GM18517 (cell line): ENCODE data around the gene CACNA1B.
"Not testable (repeated sequence)": the region's sequence is repeated elsewhere in the genome, so short reads cannot be mapped to it uniquely, and the experiment has no call there.

ENCODE experiments used
- ATAC-seq: cut with Tn5 transposase; IDR thresholded peaks from one replicate; pipeline ENCODE4 v1.9.1; 2021; ENCODE audit warnings: mild to moderate bottlenecking, moderate library complexity; ENCODE audit not compliant: unreplicated experiment

Gene CACNA1B

DNA sequence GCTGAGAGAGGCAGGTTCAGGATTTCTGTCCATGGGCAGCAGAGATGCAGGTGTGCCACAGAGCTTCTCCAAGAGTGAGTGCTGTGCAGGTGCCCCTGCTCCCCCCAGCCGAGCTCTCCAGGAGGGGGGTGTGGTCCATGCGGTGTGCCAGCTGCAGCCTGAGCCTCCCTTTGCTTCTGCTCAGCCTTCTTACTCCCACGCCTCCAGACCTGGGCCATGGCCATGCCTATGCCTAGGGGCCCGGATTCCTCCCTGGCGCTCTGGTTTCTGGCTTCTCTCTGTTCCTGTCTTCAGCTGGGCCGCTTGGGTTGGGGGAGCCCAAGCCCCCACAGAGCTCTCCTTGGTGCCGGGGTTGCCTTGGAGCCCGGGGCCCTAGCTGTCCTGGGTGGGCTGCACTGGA is 133.3 kb downstream of the CACNA1B start:
- no peak for ATAC-seq

DNA sequence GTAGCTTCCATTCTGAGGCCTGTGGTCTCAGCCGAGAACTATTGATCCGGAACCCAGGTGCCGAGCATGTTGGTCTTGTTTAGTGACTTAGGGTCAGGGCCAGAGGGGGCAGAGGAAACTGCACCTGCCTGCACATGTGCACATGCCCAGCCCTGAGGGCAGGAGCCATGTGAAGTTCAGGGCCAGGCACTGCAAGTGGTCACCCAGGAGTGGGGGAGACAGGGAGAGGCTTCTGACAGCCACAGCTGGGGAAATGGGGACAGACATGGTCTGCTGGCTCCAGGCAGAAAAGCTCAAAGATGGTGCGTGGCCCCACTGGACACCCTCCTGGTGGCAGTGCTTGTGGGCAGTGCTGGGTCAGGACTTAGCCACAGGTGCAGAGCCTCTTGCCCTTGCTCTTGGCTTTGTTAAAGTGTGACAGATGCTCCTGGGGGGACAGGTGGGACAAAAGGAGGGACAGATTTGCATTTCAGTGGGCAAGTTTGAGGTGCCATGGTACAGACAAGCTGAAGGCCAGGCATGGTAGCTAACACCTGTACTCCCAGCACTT is 134.4 kb downstream of the CACNA1B start:
- ATAC-seq, result no peak

DNA sequence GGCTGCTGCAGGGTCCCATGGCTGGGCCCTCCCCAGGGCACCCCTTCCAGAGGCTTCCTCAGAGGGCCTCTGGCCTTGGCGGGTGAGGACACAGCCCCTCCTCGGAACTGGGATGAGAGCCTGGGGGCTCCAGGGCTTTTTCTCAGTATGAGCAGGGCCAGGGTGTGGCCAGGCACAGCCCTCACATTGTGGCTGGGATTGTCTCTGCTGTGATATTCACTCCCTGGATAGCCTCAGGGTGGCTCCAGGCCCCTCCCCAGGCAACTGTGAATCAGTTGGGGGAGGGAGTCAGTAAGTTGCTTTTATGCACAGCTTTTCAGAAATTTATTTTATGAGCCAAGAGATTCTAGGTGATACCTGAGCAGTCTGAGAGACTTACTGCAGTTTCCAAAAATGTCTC is 135.7 kb downstream of the CACNA1B start:
- ATAC-seq, result no peak

DNA sequence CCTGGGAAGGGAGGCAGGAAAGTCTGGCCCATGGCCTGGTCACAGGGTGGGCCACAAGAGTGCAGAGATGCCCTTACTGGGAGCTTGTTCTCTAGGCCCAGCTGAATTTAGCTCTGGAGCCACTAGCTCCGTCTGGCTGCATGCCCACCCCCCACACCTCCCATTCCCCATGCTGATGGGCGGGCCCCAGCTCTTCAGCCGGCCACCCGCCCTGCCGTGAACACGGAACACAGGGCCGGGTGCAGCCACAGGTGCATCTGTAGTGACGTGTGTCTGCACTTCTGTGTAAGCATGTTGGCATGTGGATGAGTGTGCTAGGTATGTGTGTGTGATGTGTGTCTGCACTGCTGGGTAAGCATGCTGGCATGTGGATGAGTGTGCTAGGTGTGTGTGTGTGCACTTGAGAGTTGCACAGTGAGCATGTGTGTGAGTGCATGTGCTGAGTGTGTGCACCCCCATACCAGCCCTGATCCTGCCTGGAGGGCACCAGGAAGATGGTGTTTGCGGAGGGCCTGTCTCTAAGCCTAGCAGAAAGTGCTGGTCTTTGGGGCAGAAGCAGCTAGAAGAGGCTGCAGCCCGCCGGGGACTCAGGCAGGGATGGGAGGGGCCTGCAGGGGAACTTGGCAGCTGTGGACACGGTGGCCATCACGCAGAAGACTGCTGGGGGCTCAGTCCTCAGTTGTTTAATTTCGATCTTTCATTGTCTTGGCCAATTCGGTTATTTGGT is 136.4 kb downstream of the CACNA1B start:
- no peak for ATAC-seq

DNA sequence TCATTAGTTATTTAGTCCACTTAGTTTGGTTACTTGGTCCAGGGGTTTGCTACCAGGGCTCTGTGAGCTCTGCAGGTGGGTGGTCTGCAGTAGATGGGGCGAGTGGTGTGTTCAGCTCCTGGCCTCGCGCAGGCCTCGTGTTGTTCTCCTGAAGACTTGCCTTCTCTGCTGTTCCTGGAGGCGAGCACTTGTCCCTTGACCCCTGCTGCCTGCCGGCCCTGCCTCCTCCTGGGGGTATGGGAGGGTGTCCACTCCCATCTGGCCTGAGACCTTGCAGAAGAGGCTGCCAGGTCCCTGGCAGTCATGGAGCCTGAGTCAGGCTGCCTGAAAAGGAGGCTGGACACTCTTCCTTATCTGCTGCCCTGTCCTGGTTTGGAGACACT is 137.0 kb downstream of the CACNA1B start:
- ATAC-seq, result no peak

DNA sequence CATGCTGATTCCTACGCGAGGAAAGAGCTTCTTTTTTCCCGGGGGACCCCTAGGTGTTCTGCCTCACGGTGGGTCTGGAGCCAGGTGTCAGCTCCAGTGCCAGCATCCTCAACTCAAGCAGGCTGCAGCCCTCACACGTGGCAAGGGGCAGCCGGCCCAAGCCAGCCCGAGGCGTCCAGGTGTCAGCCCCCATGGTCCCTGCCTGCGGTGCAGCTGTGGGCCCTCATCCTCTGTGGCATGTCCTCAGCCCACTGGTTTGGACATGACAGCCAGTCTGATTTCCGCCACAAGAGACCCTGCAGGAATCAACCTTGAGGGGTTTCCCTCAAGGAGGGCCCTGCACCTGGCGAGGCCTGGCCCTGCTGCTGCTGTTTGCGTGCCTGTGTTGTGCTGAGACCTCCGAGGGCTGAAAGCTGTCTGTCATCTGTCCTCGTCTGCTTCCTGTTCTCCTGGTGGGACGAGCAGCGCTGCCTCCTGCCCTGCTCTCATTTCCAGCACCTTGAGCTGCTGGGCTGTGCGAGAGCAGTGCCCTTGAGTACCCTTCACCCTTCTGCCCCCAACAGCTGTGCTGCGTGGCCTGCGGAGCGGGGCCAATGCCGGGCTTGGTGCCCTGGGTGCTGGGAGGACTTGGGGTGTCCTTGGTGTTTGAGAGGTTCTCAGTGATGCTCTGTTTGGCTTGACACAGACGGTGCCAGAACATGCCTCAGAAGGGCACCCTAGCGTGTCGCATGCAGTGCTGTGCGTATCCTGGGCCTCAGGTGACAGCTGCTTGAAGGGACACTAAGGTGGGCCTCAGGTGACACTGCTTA is 137.6 kb downstream of the CACNA1B start:
- ATAC-seq, result no peak

DNA sequence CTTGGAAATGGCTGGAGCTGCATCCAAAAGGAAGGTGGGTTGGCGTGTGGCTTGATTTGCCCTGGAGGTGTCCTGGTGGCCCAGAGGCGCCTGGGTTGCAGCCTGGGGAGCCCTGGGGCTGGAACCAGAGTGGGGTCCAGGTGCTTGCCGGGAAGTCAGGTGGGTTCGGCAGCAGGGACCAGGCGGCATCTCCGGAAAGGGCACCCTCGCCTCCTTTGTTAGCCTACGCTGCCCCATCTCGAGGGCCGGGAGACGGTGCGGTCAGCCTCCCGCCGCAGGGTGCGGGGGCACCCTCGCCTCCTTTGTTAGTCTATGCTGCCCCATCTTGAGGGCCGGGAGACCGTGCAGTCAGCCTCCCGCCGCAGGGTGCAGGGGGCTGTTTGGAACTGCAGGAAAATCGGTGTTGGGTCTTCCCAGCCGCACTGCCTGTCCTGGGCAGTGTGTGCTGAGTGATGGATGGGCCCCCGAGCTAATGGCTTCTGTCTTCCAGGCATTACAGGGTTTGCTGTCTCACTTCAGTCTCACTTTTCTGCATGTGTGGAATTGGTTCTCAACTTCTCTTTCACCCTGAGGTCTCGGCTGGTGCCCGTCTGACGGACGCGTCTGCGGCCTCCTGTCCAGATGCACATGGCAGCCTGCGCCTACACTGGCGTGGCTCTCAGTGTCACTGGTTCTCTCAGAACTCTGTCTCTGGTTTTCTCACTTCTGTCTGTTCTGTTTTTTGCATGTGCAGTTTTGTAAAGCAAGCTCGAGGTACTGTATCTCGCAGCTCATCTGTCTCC is 139.0 kb downstream of the CACNA1B start:
- ATAC-seq, result no peak

DNA sequence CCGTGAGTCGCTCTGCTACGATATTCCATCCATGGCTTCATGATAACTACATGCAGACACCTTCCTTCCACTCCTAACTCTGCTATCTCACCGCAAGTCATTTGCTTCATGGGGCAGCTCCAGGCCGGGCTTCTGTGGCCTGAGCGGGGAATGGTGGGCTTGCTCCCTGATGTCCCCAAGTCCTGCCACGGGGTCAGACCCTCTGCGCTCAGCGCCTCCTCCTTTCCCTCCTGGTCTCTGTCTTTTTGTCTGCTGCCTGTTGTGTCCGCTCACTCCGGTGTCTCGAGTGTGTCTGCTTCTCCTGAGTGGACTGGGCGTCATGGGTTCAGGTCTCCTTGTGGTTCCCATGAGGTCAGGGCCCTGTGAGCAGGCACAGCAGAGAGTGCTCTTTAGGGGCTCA is 139.6 kb downstream of the CACNA1B start:
- no peak for ATAC-seq

DNA sequence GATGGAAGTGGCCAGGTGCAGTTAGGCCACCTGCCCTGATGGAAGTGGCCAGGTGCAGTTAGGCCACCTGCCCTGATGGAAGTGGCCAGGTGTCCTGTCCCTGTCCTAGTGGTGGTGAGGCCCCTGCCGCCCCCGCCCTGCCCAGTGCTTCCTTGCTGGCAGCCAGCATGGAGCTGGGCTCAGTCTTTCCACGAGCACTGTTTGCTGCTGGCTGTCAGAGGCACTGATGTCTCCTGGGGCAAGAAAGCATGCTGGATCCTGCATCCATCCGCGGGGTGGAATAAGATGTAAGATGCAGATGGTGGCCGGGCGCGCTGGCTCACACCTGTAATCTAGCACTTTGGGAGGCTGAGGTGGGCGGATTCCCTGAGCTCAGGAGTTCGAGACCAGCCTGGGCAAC is 141.9 kb downstream of the CACNA1B start:
- not testable (repeated sequence) for ATAC-seq

DNA sequence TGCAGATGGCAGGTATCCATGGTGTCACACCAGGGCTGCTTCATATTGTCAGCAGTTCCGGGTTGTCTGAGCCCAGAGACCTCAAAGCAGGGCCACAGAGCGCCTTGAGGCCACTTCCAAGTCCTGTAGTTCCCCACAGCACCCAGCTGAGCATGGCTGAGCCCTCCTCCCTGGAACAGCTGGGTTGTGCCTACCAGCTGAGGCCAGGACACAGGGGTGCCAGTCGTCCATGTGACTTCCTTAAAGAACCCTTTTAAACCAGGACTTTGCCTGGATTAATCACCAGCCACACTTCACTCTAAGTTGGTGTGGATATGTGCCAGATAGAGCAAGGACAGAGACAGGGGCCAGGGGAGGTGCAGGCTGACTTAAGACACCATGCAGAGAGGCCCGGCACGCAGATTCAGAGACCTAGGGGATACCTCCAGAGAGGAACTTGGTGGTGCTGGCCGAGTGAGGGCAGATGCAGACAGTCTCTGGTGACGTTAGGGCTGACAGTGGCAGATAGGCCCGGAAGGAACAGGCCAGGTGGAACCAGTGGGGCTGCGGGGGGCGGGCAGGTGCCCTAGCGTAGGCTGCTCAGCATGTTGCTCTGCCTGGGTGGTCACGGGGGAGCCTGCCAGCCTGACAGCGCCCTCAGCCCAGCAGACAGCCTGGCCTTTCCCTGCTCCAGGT is 142.7 kb downstream of the CACNA1B start:
- ATAC-seq, result no peak

DNA sequence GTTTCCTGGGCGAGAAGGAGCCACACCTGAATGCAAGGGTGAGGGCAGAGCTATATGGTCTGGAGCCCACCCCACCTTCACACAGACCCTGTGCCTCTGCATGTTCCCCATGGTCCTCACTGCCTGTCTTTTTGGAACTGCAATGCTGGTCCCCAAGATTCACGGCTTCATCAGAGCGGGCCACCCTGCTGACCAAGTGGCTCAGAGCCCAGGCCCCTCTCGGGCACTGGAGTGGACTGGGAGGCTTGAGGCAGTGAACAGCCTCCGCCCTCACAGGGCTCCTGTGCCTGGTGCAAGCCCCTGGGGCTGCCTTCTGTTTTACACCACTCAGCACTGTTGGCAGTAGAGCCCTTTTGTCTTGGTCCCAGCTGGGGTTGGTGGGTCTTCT is 143.2 kb downstream of the CACNA1B start:
- ATAC-seq, result no peak

DNA sequence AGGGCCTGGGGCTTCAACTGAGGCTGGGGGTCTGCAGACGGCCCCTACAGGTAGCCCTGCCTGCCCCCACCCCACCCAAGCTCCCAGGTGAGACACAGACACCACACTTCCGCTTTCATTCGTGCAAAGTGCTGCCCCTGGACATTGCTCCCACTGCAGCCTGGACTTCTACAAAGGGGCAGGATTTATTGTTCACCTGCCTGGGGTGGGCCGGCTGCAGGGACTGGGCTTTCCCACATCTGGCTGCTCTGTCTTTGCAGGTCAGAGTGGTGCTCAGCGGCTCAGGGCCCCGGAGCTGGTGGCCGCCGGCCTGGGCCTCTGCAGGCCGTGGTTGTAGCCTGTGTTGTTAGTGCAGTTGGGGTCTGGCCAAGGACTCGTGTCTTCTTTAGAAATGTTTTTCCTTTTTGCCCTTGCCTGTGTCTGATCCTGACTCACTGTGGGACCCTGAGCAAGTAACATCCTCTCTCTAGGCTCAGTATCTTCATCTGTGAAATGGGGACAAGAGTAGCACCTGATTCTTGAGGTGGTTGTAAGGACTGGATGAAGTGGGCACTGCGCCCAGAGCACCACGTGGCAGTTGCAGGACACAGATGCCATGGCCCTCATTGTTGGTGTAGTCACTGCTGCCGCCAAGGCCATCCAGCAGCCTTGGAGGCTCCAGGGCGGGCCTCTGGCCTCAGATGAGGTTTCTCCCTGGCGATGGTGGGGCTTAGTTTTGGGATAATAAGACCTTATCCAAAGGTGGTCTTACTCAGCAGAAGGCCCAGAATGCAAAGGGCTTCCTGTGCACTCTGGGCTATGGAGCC is 143.9 kb downstream of the CACNA1B start:
- ATAC-seq, result no peak

DNA sequence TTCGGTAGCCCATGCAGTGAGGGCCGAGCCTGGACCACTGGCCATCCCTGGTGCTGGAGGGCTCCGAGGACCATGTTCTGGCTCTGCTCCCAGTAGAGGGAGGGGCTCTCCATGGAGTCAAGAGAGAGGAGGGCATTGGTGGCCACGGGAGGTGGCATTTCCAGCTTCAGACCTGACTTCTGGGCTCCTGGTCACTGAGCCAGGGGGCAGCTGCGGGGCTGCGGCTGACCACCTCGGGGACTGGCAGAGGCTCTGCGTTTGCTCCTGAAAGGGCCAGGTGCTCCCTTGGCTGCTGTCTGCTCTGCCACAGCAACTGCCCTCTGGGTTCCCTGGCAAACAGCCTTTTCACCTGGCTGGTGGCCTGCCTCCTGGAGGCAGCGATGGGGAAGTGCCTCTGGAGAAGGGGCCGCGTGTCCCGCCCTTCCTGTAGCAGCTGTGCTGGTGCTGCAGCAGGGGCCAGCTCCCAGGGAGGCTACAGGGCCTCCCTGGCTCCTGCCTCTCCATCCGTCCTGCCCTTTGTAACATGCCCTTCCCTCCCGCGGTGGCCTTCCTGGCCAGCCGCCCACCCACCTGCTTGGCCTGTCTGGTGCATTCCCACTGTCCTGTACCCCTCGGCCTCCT is 144.6 kb downstream of the CACNA1B start:
- no peak for ATAC-seq

DNA sequence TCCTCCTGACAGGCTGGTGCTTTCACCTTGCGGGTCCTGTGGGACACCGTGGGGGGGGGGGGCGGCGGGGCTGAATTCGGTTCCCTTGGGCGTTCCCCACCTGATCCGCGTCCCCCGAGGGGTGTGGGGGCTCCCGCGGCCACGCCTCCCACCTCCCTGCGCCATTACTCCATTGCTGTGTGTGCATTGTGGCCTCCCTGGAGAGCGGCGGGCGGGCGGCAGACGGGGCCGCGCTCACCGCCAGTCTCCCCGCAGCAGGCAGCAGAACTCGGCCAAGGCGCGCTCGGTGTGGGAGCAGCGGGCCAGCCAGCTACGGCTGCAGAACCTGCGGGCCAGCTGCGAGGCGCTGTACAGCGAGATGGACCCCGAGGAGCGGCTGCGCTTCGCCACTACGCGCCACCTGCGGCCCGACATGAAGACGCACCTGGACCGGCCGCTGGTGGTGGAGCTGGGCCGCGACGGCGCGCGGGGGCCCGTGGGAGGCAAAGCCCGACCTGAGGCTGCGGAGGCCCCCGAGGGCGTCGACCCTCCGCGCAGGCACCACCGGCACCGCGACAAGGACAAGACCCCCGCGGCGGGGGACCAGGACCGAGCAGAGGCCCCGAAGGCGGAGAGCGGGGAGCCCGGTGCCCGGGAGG is 145.3 kb downstream of the CACNA1B start:
- ATAC-seq, result no peak

DNA sequence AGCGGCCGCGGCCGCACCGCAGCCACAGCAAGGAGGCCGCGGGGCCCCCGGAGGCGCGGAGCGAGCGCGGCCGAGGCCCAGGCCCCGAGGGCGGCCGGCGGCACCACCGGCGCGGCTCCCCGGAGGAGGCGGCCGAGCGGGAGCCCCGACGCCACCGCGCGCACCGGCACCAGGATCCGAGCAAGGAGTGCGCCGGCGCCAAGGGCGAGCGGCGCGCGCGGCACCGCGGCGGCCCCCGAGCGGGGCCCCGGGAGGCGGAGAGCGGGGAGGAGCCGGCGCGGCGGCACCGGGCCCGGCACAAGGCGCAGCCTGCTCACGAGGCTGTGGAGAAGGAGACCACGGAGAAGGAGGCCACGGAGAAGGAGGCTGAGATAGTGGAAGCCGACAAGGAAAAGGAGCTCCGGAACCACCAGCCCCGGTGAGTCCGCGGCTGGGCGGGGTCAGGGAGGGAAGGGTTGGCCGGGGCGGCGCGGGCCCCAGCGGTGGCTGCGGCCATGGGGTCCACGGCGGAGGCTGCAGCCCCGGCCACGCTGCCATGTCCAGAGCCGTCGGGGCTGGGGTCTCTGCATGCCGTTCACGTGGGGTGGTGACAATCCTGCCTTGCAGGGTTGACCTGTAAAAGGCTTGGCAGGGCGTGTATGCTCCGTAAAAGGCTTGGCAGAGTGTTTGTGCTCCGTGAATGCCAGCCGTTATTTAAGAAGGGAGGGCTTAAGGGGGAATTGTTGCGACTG is 146.0 kb downstream of the CACNA1B start:
- no peak for ATAC-seq

DNA sequence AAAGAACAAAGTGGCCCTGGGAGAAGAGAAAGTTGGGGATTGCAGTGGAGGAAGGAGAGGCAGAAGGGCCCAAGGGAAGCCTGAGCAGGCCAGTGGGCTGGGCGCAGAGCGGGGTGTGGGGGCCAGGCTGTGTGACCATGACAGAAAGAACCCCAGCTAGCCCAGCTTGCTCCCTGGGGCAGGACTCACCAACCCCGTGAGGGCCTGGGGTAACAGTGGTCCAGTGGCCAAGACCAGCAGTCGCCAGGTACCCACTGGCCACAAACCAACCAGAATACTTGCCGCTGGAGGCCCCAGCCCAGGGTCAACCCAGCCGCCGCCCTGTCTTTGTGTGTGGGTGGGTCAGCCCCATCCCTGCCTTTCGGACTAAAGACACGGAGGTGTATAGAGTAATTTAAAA is 146.5 kb downstream of the CACNA1B start:
- ATAC-seq, result no peak

DNA sequence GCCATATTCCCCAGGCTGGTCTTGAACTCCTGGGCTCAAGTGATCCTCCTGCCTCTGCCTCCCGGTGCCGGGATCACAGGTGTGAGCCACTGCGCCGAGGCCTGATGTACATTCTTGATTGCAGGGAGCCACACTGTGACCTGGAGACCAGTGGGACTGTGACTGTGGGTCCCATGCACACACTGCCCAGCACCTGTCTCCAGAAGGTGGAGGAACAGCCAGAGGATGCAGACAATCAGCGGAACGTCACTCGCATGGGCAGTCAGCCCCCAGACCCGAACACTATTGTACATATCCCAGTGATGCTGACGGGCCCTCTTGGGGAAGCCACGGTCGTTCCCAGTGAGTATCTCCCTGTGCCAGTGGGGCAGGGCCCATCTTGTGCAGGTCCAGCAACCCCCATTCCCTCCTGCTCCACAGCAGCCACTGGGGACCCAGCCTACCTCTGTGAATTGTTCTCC is 147.3 kb downstream of the CACNA1B start:
- no peak for ATAC-seq

DNA sequence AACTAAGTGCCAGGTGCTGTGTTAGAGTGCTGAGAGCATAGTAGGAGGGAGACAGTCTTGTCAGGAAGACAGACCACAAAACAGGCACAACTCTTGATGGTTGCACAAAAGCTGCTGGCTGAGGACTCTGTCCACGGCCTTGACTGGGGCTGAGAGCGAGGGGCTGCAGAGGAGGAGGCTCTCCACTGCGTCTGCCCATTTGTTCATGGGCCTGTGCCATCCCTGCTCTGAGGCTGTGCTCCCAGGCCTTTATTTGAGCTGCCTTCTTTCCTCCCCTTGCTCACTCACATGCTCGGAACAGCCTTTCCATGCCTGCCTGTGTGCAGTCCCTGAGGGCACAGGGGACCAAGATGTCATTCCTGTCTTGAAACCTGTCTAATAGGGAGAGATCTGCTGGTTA is 147.8 kb downstream of the CACNA1B start:
- no peak for ATAC-seq
